CD14-positive monocyte (primary cell): ENCODE measurements around the gene ZFP92. TPM values are rescaled to one million over a fixed set of nuclear protein-coding genes. Genes with fewer than 3 reads are reported as not detected.
A peak's percentile ranks its signal among the peaks of the same experiment; 100 is the strongest.

ENCODE experiments used
- DNase-seq, 3 donors: peaks; one replicate each; pipeline ENCODE4 v3.0.0-alpha.2; 2011 to 2022
- H2AFZ ChIP-seq: 2 replicates; pipeline ENCODE4 v1.6.0; 2012; ENCODE audit warnings: mild to moderate bottlenecking, low read depth, low read length, inconsistent platforms; ENCODE audit not compliant: insufficient read depth, poor library complexity, severe bottlenecking
- H3K27ac ChIP-seq, 2 donors: 1 replicate in 1 of 2; 2 replicates in 1 of 2; pipeline ENCODE4 v1.5.1; 2012 to 2013; ENCODE audit warnings: low read length in 2 of 2, control low read depth in 1 of 2, inconsistent platforms in 1 of 2, low read depth in 1 of 2, mild to moderate bottlenecking in 1 of 2
- H3K27me3 ChIP-seq, 2 donors: one replicate each; pipeline versions ENCODE4 v1.6.0 to v1.6.1; 2011 to 2013; ENCODE audit warnings: low read length in 2 of 2; ENCODE audit not compliant: control insufficient read depth in 2 of 2, insufficient read depth in 2 of 2
- H3K36me3 ChIP-seq, 2 donors: replicated peaks in 1 of 2; 1 replicate in 1 of 2; 2 replicates in 1 of 2; pipeline versions ENCODE4 v1.5.1 to v1.6.1; 2012 to 2013; ENCODE audit warnings: low read length in 2 of 2, control low read depth in 1 of 2, inconsistent platforms in 1 of 2, mild to moderate bottlenecking in 1 of 2; ENCODE audit not compliant: insufficient read depth in 2 of 2, control insufficient read depth in 1 of 2
- H3K4me1 ChIP-seq, 2 donors: 1 replicate in 1 of 2; 2 replicates in 1 of 2; pipeline versions ENCODE4 v1.5.1 to v1.6.1; 2012 to 2013; ENCODE audit warnings: low read length in 2 of 2, control low read depth in 1 of 2, inconsistent platforms in 1 of 2, mild to moderate bottlenecking in 1 of 2, moderate library complexity in 1 of 2; ENCODE audit not compliant: insufficient read depth in 2 of 2, control insufficient read depth in 1 of 2
- H3K4me2 ChIP-seq: replicated peaks from 2 replicates; pipeline ENCODE3; 2012; ENCODE audit warnings: low read length, moderate library complexity, mild to moderate bottlenecking; ENCODE audit not compliant: poor library complexity, severe bottlenecking; ENCODE audit errors: extremely low read depth
- H3K4me3 ChIP-seq, 3 experiments: fragments of 200-600 bp in 1 of 3; sonication (generic) in 1 of 3; replicated peaks in 1 of 3; 1 replicate in 2 of 3; 2 replicates in 1 of 3; pipeline ENCODE4 v1.5.1; 2011 to 2013; ENCODE audit warnings: low read length in 3 of 3, mild to moderate bottlenecking in 3 of 3, control low read depth in 2 of 3, low read depth in 2 of 3, inconsistent platforms in 1 of 3, moderate library complexity in 1 of 3
- H3K79me2 ChIP-seq: 2 replicates; pipeline ENCODE4 v1.6.0; 2012; ENCODE audit warnings: mild to moderate bottlenecking, control low read depth, inconsistent platforms, low read length, moderate library complexity; ENCODE audit not compliant: insufficient read depth
- H3K9ac ChIP-seq: 2 replicates; pipeline ENCODE4 v1.6.0; 2017; ENCODE audit warnings: low read length, mild to moderate bottlenecking; ENCODE audit not compliant: insufficient read depth, poor library complexity, severe bottlenecking
- H3K9me3 ChIP-seq, 2 donors: replicated peaks in 1 of 2; 1 replicate in 1 of 2; 2 replicates in 1 of 2; pipeline versions ENCODE4 v1.5.1 to v1.6.1; 2012 to 2013; ENCODE audit warnings: low read length in 2 of 2, control low read depth in 1 of 2; ENCODE audit not compliant: control insufficient read depth in 1 of 2, insufficient read depth in 1 of 2
- H4K20me1 ChIP-seq: 2 replicates; pipeline ENCODE4 v1.6.0; 2012; ENCODE audit warnings: mild to moderate bottlenecking, low read length, control low read depth, moderate library complexity; ENCODE audit not compliant: insufficient read depth
- H3K27ac Mint-ChIP-seq, 7 donors: one replicate each; pipeline ENCODE4 v1.8.0; 2020; ENCODE audit warnings: mild to moderate bottlenecking in 7 of 7, mixed read lengths in 7 of 7, moderate library complexity in 6 of 7, inconsistent platforms in 2 of 7
- H3K27me3 Mint-ChIP-seq, 3 donors: one replicate each; pipeline ENCODE4 v1.8.0; 2021 to 2022; ENCODE audit warnings: low read depth in 3 of 3, mild to moderate bottlenecking in 3 of 3, mixed read lengths in 3 of 3, moderate library complexity in 3 of 3, inconsistent platforms in 1 of 3
- H3K36me3 Mint-ChIP-seq, 2 donors: one replicate each; pipeline ENCODE4 v1.8.0; 2020; ENCODE audit warnings: mixed read lengths in 2 of 2, inconsistent platforms in 1 of 2, mild to moderate bottlenecking in 1 of 2
- H3K4me1 Mint-ChIP-seq: one replicate; pipeline ENCODE4 v1.8.0; 2020; ENCODE audit warnings: mild to moderate bottlenecking, mixed read lengths
- H3K4me3 Mint-ChIP-seq, 2 donors: one replicate each; pipeline ENCODE4 v1.8.0; 2020; ENCODE audit warnings: mild to moderate bottlenecking in 2 of 2, mixed read lengths in 2 of 2, moderate library complexity in 1 of 2
- H3K9me3 Mint-ChIP-seq, 7 donors: one replicate each; pipeline ENCODE4 v1.8.0; 2020 to 2022; ENCODE audit warnings: mixed read lengths in 7 of 7, mild to moderate bottlenecking in 6 of 7, moderate library complexity in 6 of 7, inconsistent platforms in 2 of 7
- WGBS: methylation state at CpG from one replicate; pipeline ENCODE4 v1.1.5; 2013; ENCODE audit warnings: missing lambda C conversion rate; ENCODE audit not compliant: insufficient coverage; 5-methylcytosine and 5-hydroxymethylcytosine counted together
- intact Hi-C, 2 donors: fragments of 100-400 bp; cut with micrococcal nuclease; formaldehyde crosslinking; loops; one replicate each; pipeline versions ENCODE4 v1.15.0 to v1.15.1; 2023
- polyA plus RNA-seq, 3 donors: library from polyadenylated mRNA; depleted of rRNA in 1 of 3; unstranded in 2 of 3; stranded (reverse) in 1 of 3; fragments of 300-500 nt in 2 of 3; fragments of >200 nt in 1 of 3; fragmentation: Illumina TruSeq in 2 of 3; gene quantifications; 1 replicate in 2 of 3; 2 replicates in 1 of 3; pipeline ENCODE4 v1.2.3, GENCODE V29; 2012 to 2021
- TF ChIP-seq, protein P1 (sequence below): fragments of 200-600 bp; IDR thresholded peaks from one replicate; pipeline ENCODE4 v1.8.0; 2022; ENCODE audit warnings: antibody characterized with exemption, mild to moderate bottlenecking

Gene ZFP92
- polyA plus RNA-seq, 3 donors = 0.04 to 0.96 (median 0.13) TPM

GRCh38 chrX:153410888-153411254 lies 401 bp upstream of the ZFP92 start:
- peaks cover 6% of the 10 kb centered on the region for H3K79me2 ChIP-seq
- H3K36me3 Mint-ChIP-seq = no peaks in the 10 kb centered on the region
- peak overlapping the region; percentile 75 for H3K4me2 ChIP-seq
- H3K27ac ChIP-seq = no peak overlapping the region
- H4K20me1 ChIP-seq = no peaks in the 10 kb centered on the region
- 67% methylated on average over 5 of the region's 12 CpGs for WGBS
- DNase-seq = no peak
- no peaks in the 10 kb centered on the region for H3K27me3 ChIP-seq
- intact Hi-C loops = no loop called here
- H3K4me3 ChIP-seq = peak overlapping the region in 1 of 3 experiments; percentile 73
- peak overlapping the region in 3 of 7 donors; percentile 4 to 66 (median 11) for H3K27ac Mint-ChIP-seq
- H2AFZ ChIP-seq = peak overlapping the region; percentile 74
- TF ChIP-seq, protein P1, sequence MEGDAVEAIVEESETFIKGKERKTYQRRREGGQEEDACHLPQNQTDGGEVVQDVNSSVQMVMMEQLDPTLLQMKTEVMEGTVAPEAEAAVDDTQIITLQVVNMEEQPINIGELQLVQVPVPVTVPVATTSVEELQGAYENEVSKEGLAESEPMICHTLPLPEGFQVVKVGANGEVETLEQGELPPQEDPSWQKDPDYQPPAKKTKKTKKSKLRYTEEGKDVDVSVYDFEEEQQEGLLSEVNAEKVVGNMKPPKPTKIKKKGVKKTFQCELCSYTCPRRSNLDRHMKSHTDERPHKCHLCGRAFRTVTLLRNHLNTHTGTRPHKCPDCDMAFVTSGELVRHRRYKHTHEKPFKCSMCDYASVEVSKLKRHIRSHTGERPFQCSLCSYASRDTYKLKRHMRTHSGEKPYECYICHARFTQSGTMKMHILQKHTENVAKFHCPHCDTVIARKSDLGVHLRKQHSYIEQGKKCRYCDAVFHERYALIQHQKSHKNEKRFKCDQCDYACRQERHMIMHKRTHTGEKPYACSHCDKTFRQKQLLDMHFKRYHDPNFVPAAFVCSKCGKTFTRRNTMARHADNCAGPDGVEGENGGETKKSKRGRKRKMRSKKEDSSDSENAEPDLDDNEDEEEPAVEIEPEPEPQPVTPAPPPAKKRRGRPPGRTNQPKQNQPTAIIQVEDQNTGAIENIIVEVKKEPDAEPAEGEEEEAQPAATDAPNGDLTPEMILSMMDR = no peak
- H3K4me3 Mint-ChIP-seq = peak overlapping the region; percentile 21 to 66
- no peak overlapping the region for H3K9ac ChIP-seq
- H3K27me3 Mint-ChIP-seq = peaks cover 0 to 18% (median 8%) of the 10 kb centered on the region in 3 donors
- peaks cover 0 to 1% (median 0%) of the 10 kb centered on the region in 7 donors for H3K9me3 Mint-ChIP-seq
- H3K4me1 ChIP-seq = peaks cover 40 to 42% of the 10 kb centered on the region in 2 donors
- H3K36me3 ChIP-seq = no peaks in the 10 kb centered on the region
- H3K4me1 Mint-ChIP-seq = peaks cover 41% of the 10 kb centered on the region
- no peaks in the 10 kb centered on the region for H3K9me3 ChIP-seq

- peak; percentile 9 to 23 (median 14) for DNase-seq
- Mint-ChIP-seq H3K27ac (peak overlapping the region in 3 of 7 donors; percentile 42 to 70 (median 62)), H3K4me3 (peak overlapping the region; percentile 78 to 88), H3K36me3 (no peaks in the 10 kb centered on the region), H3K9me3 (peaks cover 0 to 1% (median 0%) of the 10 kb centered on the region in 7 donors), H3K4me1 (peaks cover 52% of the 10 kb centered on the region), H3K27me3 (peaks cover 0 to 23% (median 8%) of the 10 kb centered on the region in 3 donors)
- no peaks in the 10 kb centered on the region for H4K20me1 ChIP-seq
- intact Hi-C loops = no loop called here
- peak overlapping the region; percentile 54 for H3K9ac ChIP-seq
- H3K36me3 ChIP-seq = no peaks in the 10 kb centered on the region
- peaks cover 52 to 53% of the 10 kb centered on the region in 2 donors for H3K4me1 ChIP-seq
- TF ChIP-seq, protein P1 = no peak
- peak overlapping the region; percentile 75 for H3K4me2 ChIP-seq
- peak overlapping the region; percentile 74 for H2AFZ ChIP-seq
- H3K27me3 ChIP-seq = no peaks in the 10 kb centered on the region
- H3K79me2 ChIP-seq = peaks cover 6% of the 10 kb centered on the region
- H3K27ac ChIP-seq = no peak overlapping the region
- peak overlapping the region; percentile 44 to 73 (median 55) for H3K4me3 ChIP-seq
- WGBS = 6% methylated on average over 6 of the region's 17 CpGs
- H3K9me3 ChIP-seq = no peaks in the 10 kb centered on the region
These were observed 809 bp downstream of the ZFP92 start for GRCh38 chrX:153411988-153412574.
